ENCODE measurements around the gene FIZ1.

Gene FIZ1

GRCh38 chr19:55581145-55581822, 18.0 kb downstream of the FIZ1 start:
- TF ChIP-seq CTCF (IDR thresholded peaks at IDR 0.05; ENCODE audit: low read depth, low read length) (no peak), MYC (IDR thresholded peaks at IDR 0.05; ENCODE audit: low read depth, low read length) (no peak), POLR2A (IDR thresholded peaks at IDR 0.05; ENCODE audit: extremely low read depth, insufficient read length) (no peak), MAX (IDR thresholded peaks at IDR 0.05; ENCODE audit: low read depth, low read length) (no peak)
- H3K4me3 ChIP-seq (ENCODE audit: low read depth, low read length) = peak overlapping the region; percentile 53
- peak; percentile 25 for DNase-seq (ENCODE audit: low read depth)

GRCh38 chr19:55580628-55581144, 18.6 kb downstream of the FIZ1 start, which contains the start of gene ZNF579:
ZNF579 (minus strand) TSS chr19:55580848; CDS start chr19:55579639, 1,209 bp downstream.
- H3K4me3 ChIP-seq (ENCODE audit: low read depth, low read length) = peak within 1 kb of the TSS; percentile 72
- TF ChIP-seq POLR2A (IDR thresholded peaks at IDR 0.05; ENCODE audit: extremely low read depth, insufficient read length) (no peak), CTCF (IDR thresholded peaks at IDR 0.05; ENCODE audit: low read depth, low read length) (no peak), MYC (IDR thresholded peaks at IDR 0.05; ENCODE audit: low read depth, low read length) (peak; percentile 55), MAX (IDR thresholded peaks at IDR 0.05; ENCODE audit: low read depth, low read length) (peak; percentile 25; the same call in 1 of the 2 replicates)
- DNase-seq (ENCODE audit: low read depth) = peak; percentile 87

- TF ChIP-seq POLR2A (IDR thresholded peaks at IDR 0.05; ENCODE audit: extremely low read depth, insufficient read length) (no peak), MYC (IDR thresholded peaks at IDR 0.05; ENCODE audit: low read depth, low read length) (no peak), CTCF (IDR thresholded peaks at IDR 0.05; ENCODE audit: low read depth, low read length) (no peak), MAX (IDR thresholded peaks at IDR 0.05; ENCODE audit: low read depth, low read length) (no peak)
- peak overlapping the region; percentile 72 for H3K4me3 ChIP-seq (ENCODE audit: low read depth, low read length)
- DNase-seq (ENCODE audit: low read depth) = peak; percentile 55
Measured at GRCh38 chr19:55579766-55580621, 19.3 kb downstream of the FIZ1 start.

- DNase-seq (ENCODE audit: low read depth) = no peak
- TF ChIP-seq CTCF (IDR thresholded peaks at IDR 0.05; ENCODE audit: low read depth, low read length) = no peak
- TF ChIP-seq POLR2A (IDR thresholded peaks at IDR 0.05; ENCODE audit: extremely low read depth, insufficient read length) = no peak
- TF ChIP-seq MYC (IDR thresholded peaks at IDR 0.05; ENCODE audit: low read depth, low read length) = no peak
- no peak for TF ChIP-seq MAX (IDR thresholded peaks at IDR 0.05; ENCODE audit: low read depth, low read length)
- no peak overlapping the region for H3K4me3 ChIP-seq (ENCODE audit: low read depth, low read length)
Measured at GRCh38 chr19:55578761-55579747, 20.3 kb downstream of the FIZ1 start.

Measured in NB4 (cell line).